ENCODE results near the gene CCL1. TPM values are rescaled to one million over a fixed set of nuclear protein-coding genes. Genes with fewer than 3 reads are reported as not detected.
A peak's percentile ranks its signal among the peaks of the same experiment; 100 is the strongest.

The CCL1 gene
- total and polyA plus RNA-seq, 2 donors (not counting 1 experiment from before 2014, with no cell fraction given) = not detected

DNA sequence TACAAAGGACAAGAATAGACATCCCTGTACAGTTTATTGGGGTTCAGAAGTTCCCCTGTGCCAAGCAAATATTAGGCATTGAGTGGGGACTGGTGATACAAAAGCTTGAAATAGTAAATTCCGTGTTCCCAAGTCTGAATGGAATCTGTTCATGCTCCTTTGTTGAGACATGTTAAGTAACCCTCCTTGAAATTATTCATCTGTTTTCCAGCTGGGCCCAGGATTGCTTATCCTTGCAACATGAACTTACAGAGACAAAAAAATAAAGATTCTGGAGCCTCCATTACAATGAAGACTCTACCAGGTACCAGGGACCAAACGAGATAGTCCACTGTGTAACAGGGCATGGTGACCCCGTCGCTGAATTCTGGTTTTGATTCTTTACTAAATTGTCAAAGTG lies 49.9 kb downstream of the CCL1 start:
- no peak overlapping the region for H3K27ac ChIP-seq (ENCODE audit: insufficient read depth, low read length)

DNA sequence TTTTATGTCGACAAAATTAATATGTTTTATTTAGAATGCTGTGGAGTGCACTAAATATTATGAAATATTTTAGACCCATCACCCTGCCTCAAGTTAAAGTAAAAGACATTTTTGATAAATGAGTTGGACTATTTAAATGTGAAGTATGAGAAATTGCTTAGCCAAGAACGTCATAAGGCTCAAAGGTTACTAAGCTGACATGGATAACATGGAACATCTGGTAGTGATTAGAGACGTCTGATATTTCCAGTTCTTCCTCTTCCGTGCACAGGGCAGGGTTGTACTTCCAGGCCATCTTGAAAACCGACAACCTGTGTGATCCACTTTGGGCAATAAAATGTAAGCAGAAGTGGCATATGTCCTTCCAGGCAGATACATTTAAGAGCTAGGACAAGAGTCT lies 51.0 kb downstream of the CCL1 start:
- H2AFZ ChIP-seq (ENCODE audit: low read length) = no peak overlapping the region
- H3K36me3 ChIP-seq (ENCODE audit: control insufficient read depth, insufficient read depth, low read length) = no peaks in the 10 kb centered on the region
- H4K20me1 ChIP-seq (ENCODE audit: control insufficient read depth, extremely low read depth, insufficient read depth, low read length) = no peaks in the 10 kb centered on the region
- no peaks in the 10 kb centered on the region for H3K9me3 ChIP-seq (ENCODE audit: control insufficient read depth, insufficient read depth, low read depth, low read length)
- H3K79me2 ChIP-seq (ENCODE audit: control insufficient read depth, insufficient read depth, low read length) = no peaks in the 10 kb centered on the region
- no peak overlapping the region for H3K9ac ChIP-seq (ENCODE audit: insufficient read depth, low read length)
- no peak for TF ChIP-seq EZH2 (IDR thresholded peaks at IDR 0.05; ENCODE audit: low read length, missing control alignments)
- no peaks in the 10 kb centered on the region for H3K27me3 ChIP-seq (ENCODE audit: control insufficient read depth, insufficient read depth, low read length)
- H3K4me3 ChIP-seq (replicated peaks in 1 of 4; ENCODE audit: control extremely low read depth in 1 of 4, insufficient read depth in 1 of 4, low read depth in 3 of 4, low read length in 4 of 4) = no peak overlapping the region
- H3K4me2 ChIP-seq (ENCODE audit: extremely low read depth, insufficient read depth, low read length) = no peak overlapping the region
- peak overlapping the region; percentile 22 for H3K27ac ChIP-seq (ENCODE audit: insufficient read depth, low read length)
- DNase-seq (ENCODE audit: low read depth in 2 of 2) = peak; percentile 50 to 73
- H3K4me1 ChIP-seq (ENCODE audit: control insufficient read depth, extremely low read depth, insufficient read depth, low read length) = peaks cover 10% of the 10 kb centered on the region

More for the DNA sequence above, 49.9 kb downstream of the CCL1 start:
- peak in 1 of 2 donors; percentile 67 for DNase-seq (ENCODE audit: low read depth in 2 of 2)
- peaks cover 6% of the 10 kb centered on the region for H3K4me1 ChIP-seq (ENCODE audit: control insufficient read depth, extremely low read depth, insufficient read depth, low read length)
- H3K79me2 ChIP-seq (ENCODE audit: control insufficient read depth, insufficient read depth, low read length) = no peaks in the 10 kb centered on the region
- H2AFZ ChIP-seq (ENCODE audit: low read length) = no peak overlapping the region
- no peak overlapping the region for H3K9ac ChIP-seq (ENCODE audit: insufficient read depth, low read length)
- H3K4me2 ChIP-seq (ENCODE audit: extremely low read depth, insufficient read depth, low read length) = no peak overlapping the region
- no peaks in the 10 kb centered on the region for H3K27me3 ChIP-seq (ENCODE audit: control insufficient read depth, insufficient read depth, low read length)
- no peak overlapping the region for H3K4me3 ChIP-seq (replicated peaks in 1 of 4; ENCODE audit: control extremely low read depth in 1 of 4, insufficient read depth in 1 of 4, low read depth in 3 of 4, low read length in 4 of 4)
- H3K36me3 ChIP-seq (ENCODE audit: control insufficient read depth, insufficient read depth, low read length) = no peaks in the 10 kb centered on the region
- no peaks in the 10 kb centered on the region for H3K9me3 ChIP-seq (ENCODE audit: control insufficient read depth, insufficient read depth, low read depth, low read length)
- no peaks in the 10 kb centered on the region for H4K20me1 ChIP-seq (ENCODE audit: control insufficient read depth, extremely low read depth, insufficient read depth, low read length)
- TF ChIP-seq, protein P1, sequence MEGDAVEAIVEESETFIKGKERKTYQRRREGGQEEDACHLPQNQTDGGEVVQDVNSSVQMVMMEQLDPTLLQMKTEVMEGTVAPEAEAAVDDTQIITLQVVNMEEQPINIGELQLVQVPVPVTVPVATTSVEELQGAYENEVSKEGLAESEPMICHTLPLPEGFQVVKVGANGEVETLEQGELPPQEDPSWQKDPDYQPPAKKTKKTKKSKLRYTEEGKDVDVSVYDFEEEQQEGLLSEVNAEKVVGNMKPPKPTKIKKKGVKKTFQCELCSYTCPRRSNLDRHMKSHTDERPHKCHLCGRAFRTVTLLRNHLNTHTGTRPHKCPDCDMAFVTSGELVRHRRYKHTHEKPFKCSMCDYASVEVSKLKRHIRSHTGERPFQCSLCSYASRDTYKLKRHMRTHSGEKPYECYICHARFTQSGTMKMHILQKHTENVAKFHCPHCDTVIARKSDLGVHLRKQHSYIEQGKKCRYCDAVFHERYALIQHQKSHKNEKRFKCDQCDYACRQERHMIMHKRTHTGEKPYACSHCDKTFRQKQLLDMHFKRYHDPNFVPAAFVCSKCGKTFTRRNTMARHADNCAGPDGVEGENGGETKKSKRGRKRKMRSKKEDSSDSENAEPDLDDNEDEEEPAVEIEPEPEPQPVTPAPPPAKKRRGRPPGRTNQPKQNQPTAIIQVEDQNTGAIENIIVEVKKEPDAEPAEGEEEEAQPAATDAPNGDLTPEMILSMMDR (conservative IDR thresholded peaks at IDR 0.05 in 1 of 2, IDR thresholded peaks at IDR 0.05 in 1 of 2; ENCODE audit: low read depth in 1 of 2, low read length in 2 of 2) = no peak
- no peak for TF ChIP-seq EZH2 (IDR thresholded peaks at IDR 0.05; ENCODE audit: low read length, missing control alignments)

DNA sequence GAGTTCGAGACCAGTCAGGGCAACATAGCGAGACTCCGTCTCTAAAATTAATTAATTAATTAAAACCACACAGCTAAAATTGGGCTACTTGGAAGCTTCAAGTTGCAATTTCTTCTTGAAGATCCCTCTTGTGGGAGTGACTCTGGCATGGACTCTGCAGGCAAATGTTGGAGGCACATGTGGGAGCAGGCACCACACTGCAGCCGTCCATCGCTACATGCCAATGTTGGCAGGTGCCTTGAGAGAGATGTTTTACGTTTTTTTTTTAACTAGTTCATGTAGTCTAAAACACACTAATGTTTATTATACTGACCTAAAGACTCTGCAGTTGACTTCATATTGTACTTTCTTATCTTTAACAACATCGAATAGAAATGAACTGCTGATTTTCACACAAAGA lies 51.7 kb downstream of the CCL1 start:
- TF ChIP-seq, protein P1 (conservative IDR thresholded peaks at IDR 0.05 in 1 of 2, IDR thresholded peaks at IDR 0.05 in 1 of 2; ENCODE audit: low read depth in 1 of 2, low read length in 2 of 2) = no peak
- no peak for TF ChIP-seq EZH2 (IDR thresholded peaks at IDR 0.05; ENCODE audit: low read length, missing control alignments)
- Histone ChIP-seq H3K79me2 (ENCODE audit: control insufficient read depth, insufficient read depth, low read length) (no peaks in the 10 kb centered on the region), H3K36me3 (ENCODE audit: control insufficient read depth, insufficient read depth, low read length) (no peaks in the 10 kb centered on the region), H3K27ac (ENCODE audit: insufficient read depth, low read length) (no peak overlapping the region), H3K9me3 (ENCODE audit: control insufficient read depth, insufficient read depth, low read depth, low read length) (no peaks in the 10 kb centered on the region), H2AFZ (ENCODE audit: low read length) (no peak overlapping the region), H4K20me1 (ENCODE audit: control insufficient read depth, extremely low read depth, insufficient read depth, low read length) (no peaks in the 10 kb centered on the region), H3K27me3 (ENCODE audit: control insufficient read depth, insufficient read depth, low read length) (no peaks in the 10 kb centered on the region), H3K9ac (ENCODE audit: insufficient read depth, low read length) (no peak overlapping the region), H3K4me1 (ENCODE audit: control insufficient read depth, extremely low read depth, insufficient read depth, low read length) (peaks cover 15% of the 10 kb centered on the region), H3K4me3 (replicated peaks in 1 of 4; ENCODE audit: control extremely low read depth in 1 of 4, insufficient read depth in 1 of 4, low read depth in 3 of 4, low read length in 4 of 4) (no peak overlapping the region), H3K4me2 (ENCODE audit: extremely low read depth, insufficient read depth, low read length) (no peak overlapping the region)
- DNase-seq (ENCODE audit: low read depth in 2 of 2) = no peak

Other genes with a start within 250 kb of the CCL1 start
- gene CCL2, start 107.9 kb downstream of the CCL1 start, total RNA-seq = 23.1 and 42.9 TPM in 2 replicates
- 65.7 and 170 TPM in 2 replicates for gene CCL2, start 107.9 kb downstream of the CCL1 start, polyA plus RNA-seq
- gene CCL7, start 93.0 kb downstream of the CCL1 start, total RNA-seq = 0.33 and 0.51 TPM in 2 replicates
- 0.55 and 0.81 TPM in 2 replicates for gene CCL7, start 93.0 kb downstream of the CCL1 start, polyA plus RNA-seq
- not detected in 2 replicates for gene CCL11, start 77.5 kb downstream of the CCL1 start, total RNA-seq
- gene CCL11, start 77.5 kb downstream of the CCL1 start, polyA plus RNA-seq = 0.91 TPM in 1 of 2 replicates, not detected in the other
- gene CCL8, start 43.8 kb downstream of the CCL1 start, total RNA-seq = 0.26 and 0.50 TPM in 2 replicates
- 0.27 TPM in 1 of 2 replicates, not detected in the other for gene CCL8, start 43.8 kb downstream of the CCL1 start, polyA plus RNA-seq
- under 0.01 TPM in 1 of 2 replicates, not detected in the other for gene CCL13, start 6.8 kb downstream of the CCL1 start, total RNA-seq
- gene CCL13, start 6.8 kb downstream of the CCL1 start, polyA plus RNA-seq = 1.7 TPM in 1 of 2 replicates, not detected in the other
- gene TMEM132E, start 216.3 kb upstream of the CCL1 start, total RNA-seq = under 0.01 TPM in 1 of 2 replicates, not detected in the other
- gene TMEM132E, start 216.3 kb upstream of the CCL1 start, polyA plus RNA-seq = not detected in 2 replicates